Measurements from ENCODE around the gene ARHGAP6.

Gene ARHGAP6

DNA sequence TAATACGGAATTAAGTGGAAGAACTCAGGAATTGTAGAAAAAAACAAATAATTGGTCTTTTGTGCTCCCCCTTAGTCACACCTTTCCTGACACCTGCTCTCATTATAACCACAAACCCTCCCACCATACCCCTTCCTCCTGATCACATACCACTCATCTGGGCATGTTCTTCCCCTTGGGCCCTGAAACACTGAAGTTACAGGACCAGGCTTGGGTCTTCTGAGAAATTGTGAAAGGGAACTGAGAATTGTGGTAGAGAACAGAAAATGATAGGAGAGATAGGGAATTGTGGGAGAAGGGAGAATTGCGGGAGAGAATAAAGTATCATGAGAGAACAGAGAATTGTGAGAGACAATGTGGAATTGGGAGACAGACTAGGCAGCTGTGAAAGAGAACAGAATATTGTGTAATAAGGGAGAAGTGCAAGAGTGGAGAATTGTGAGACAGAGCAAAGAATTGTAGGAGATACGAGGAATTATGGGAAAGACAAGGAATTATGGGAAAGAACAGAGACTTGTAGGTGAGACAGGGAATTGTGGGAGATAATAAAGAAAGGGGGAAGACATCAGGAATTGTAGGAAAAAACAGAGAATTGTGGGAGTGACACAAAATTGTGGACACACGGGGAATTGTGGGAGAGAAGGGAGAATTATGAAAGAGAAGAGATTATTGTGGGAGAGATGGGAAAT, 557.3 kb downstream of the ARHGAP6 start:
- no peak overlapping the region for H3K4me3 ChIP-seq (ENCODE audit: low read depth, low read length)
- TF ChIP-seq, protein P1, sequence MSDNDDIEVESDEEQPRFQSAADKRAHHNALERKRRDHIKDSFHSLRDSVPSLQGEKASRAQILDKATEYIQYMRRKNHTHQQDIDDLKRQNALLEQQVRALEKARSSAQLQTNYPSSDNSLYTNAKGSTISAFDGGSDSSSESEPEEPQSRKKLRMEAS (IDR thresholded peaks at IDR 0.05; ENCODE audit: low read depth, low read length) = no peak
- TF ChIP-seq, protein P2, sequence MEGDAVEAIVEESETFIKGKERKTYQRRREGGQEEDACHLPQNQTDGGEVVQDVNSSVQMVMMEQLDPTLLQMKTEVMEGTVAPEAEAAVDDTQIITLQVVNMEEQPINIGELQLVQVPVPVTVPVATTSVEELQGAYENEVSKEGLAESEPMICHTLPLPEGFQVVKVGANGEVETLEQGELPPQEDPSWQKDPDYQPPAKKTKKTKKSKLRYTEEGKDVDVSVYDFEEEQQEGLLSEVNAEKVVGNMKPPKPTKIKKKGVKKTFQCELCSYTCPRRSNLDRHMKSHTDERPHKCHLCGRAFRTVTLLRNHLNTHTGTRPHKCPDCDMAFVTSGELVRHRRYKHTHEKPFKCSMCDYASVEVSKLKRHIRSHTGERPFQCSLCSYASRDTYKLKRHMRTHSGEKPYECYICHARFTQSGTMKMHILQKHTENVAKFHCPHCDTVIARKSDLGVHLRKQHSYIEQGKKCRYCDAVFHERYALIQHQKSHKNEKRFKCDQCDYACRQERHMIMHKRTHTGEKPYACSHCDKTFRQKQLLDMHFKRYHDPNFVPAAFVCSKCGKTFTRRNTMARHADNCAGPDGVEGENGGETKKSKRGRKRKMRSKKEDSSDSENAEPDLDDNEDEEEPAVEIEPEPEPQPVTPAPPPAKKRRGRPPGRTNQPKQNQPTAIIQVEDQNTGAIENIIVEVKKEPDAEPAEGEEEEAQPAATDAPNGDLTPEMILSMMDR (IDR thresholded peaks at IDR 0.05; ENCODE audit: low read depth, low read length) = no peak
- no peak for TF ChIP-seq MYC (IDR thresholded peaks at IDR 0.05; ENCODE audit: low read depth, low read length)
- TF ChIP-seq POLR2A (IDR thresholded peaks at IDR 0.05; ENCODE audit: extremely low read depth, insufficient read length) = no peak
- no peak for DNase-seq (ENCODE audit: low read depth)

DNA sequence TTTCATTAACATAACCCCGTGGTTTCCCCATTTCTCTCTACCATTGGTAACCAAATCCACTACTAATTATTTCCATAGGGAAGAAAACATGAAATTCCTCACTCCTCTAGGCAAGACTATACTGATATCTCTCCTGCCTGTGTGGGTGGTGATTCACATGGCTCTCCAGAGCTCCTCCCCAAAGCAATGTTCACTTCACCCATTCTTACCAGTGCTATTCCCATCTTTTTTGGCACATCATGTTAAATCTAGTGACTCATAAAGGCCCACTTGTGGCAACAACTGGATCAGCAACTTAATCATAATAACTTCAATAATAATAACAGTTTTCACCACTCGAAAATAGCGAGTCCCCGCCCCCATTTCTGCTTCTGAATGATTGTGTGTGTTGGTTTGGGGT, 560.6 kb downstream of the ARHGAP6 start:
- no peak overlapping the region for H3K4me3 ChIP-seq (ENCODE audit: low read depth, low read length)
- TF ChIP-seq, protein P2 (IDR thresholded peaks at IDR 0.05; ENCODE audit: low read depth, low read length) = no peak
- TF ChIP-seq MYC (IDR thresholded peaks at IDR 0.05; ENCODE audit: low read depth, low read length) (no peak), POLR2A (IDR thresholded peaks at IDR 0.05; ENCODE audit: extremely low read depth, insufficient read length) (no peak)
- TF ChIP-seq, protein P1 (IDR thresholded peaks at IDR 0.05; ENCODE audit: low read depth, low read length) = no peak
- no peak for DNase-seq (ENCODE audit: low read depth)

DNA sequence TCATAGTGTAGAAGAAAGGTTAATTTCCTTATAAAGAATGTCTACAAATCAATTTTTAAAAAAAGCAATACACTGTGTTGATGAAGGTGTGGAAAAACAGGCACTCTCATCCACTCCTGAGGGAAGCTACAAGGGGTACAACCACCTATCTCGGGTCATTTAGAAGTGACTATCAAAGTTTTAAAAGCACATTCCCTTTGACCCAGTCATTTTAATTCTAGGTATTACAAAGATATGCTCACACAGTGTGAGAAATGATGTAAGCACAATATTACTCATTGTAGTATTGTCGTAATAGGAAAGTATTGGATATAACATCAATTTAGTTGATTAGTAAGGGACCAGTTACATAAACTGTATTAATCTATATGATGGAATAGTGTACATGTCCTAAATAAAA, 562.0 kb downstream of the ARHGAP6 start:
- no peak for DNase-seq (ENCODE audit: low read depth)
- no peak overlapping the region for H3K4me3 ChIP-seq (ENCODE audit: low read depth, low read length)
- TF ChIP-seq POLR2A (IDR thresholded peaks at IDR 0.05; ENCODE audit: extremely low read depth, insufficient read length) (no peak), MYC (IDR thresholded peaks at IDR 0.05; ENCODE audit: low read depth, low read length) (no peak)
- TF ChIP-seq, protein P1 (IDR thresholded peaks at IDR 0.05; ENCODE audit: low read depth, low read length) = no peak
- TF ChIP-seq, protein P2 (IDR thresholded peaks at IDR 0.05; ENCODE audit: low read depth, low read length) = no peak

DNA sequence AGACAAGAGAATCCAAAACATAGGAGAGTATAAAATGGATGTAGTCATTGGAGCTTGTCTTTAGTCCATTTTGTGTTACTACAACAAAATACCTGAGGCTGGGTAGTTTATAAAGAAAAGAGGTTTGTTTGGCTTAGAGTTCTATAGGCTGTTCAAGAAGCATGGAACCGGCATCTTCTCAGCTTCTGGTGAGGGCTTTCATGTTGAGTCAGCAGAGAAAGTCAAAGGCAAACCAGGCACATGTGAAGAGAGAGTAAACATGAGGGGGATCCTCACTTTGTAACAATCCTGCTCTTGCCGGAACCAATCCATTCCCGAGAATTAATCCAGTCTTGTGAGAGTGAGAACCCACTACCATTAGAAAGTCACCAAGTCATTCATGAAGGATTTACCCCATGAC, 562.7 kb downstream of the ARHGAP6 start:
- H3K4me3 ChIP-seq (ENCODE audit: low read depth, low read length) = no peak overlapping the region
- TF ChIP-seq POLR2A (IDR thresholded peaks at IDR 0.05; ENCODE audit: extremely low read depth, insufficient read length) (no peak), MYC (IDR thresholded peaks at IDR 0.05; ENCODE audit: low read depth, low read length) (no peak)
- TF ChIP-seq, protein P1 (IDR thresholded peaks at IDR 0.05; ENCODE audit: low read depth, low read length) = no peak
- TF ChIP-seq, protein P2 (IDR thresholded peaks at IDR 0.05; ENCODE audit: low read depth, low read length) = no peak
- DNase-seq (ENCODE audit: low read depth) = no peak

DNA sequence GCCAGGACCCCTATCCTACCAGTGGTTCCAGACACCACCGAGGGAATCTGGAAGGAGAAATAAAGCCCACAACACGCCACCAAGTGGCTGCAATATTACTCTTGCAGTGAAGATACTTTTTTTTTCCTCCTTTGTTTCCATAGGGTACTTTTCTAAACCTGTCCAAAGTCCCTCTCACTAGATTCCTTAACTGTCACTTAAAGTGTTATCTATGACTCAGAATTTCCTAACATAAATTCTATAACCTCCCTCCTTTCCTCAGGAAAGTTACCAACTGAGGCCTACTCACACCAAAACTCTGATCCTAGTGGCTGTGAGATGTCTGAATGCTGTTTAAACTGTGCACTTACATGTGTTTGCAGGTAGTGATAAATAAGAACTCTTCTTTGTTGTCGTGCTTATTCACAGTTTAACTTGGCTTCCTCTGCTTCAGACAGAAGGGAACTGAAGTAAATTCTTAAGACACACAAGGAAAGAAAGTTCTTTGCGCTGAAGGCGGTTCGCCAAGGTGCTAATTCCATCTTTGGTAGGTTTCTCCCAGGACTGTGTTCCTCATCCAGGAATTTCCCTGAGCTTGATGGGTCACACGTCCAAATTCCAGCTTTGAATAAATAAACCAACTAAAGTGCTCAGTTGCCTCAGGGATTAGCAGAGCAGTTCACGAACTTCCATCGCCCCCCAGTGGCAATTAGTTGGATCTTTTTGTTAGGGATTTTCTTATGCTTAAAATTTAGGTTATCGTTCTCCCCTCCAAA, 565.3 kb downstream of the ARHGAP6 start:
- peak; percentile 6 for DNase-seq (ENCODE audit: low read depth)

More for the DNA sequence above, 565.3 kb downstream of the ARHGAP6 start:
- no peak overlapping the region for H3K4me3 ChIP-seq (ENCODE audit: low read depth, low read length)
- TF ChIP-seq, protein P2 (IDR thresholded peaks at IDR 0.05; ENCODE audit: low read depth, low read length) = peak; percentile 8
- no peak for TF ChIP-seq MYC (IDR thresholded peaks at IDR 0.05; ENCODE audit: low read depth, low read length)
